Activated naive CD4-positive, alpha-beta T cell treated with anti-CD3 and anti-CD28 coated beads, Interleukin-2, amount 10 ng/mL, durations not matched to agents 7 days and 5 days (primary cell): Measurements from ENCODE around the gene LFNG.

Source experiments
- CTCF ChIA-PET: fragments of 350-600 bp; sonication (Branson Sonifier 250); formaldehyde crosslinking; loops from one replicate; lab custom pipeline; 2021; ENCODE audit warnings: antibody characterized with exemption; lab: Charles Lee
- DNase-seq: peaks from one replicate; pipeline ENCODE4 v3.0.0-alpha.2; 2020
- H3K27ac Mint-ChIP-seq: one replicate; pipeline ENCODE4 v1.8.0; 2021; ENCODE audit warnings: mild to moderate bottlenecking, moderate library complexity, mixed read lengths
- H3K27me3 Mint-ChIP-seq: one replicate; pipeline ENCODE4 v1.8.0; 2021; ENCODE audit warnings: mild to moderate bottlenecking, mixed read lengths
- H3K36me3 Mint-ChIP-seq: one replicate; pipeline ENCODE4 v1.8.0; 2021; ENCODE audit warnings: mixed read lengths
- H3K4me1 Mint-ChIP-seq: one replicate; pipeline ENCODE4 v1.8.0; 2021; ENCODE audit warnings: mixed read lengths
- H3K4me3 Mint-ChIP-seq: one replicate; pipeline ENCODE4 v1.8.0; 2021; ENCODE audit warnings: mild to moderate bottlenecking, moderate library complexity, mixed read lengths
- H3K9me3 Mint-ChIP-seq: one replicate; pipeline ENCODE4 v1.8.0; 2021; ENCODE audit warnings: mixed read lengths

The LFNG gene

GRCh38 chr7:2493205-2494164, 26.1 kb upstream of the LFNG start:
- CTCF ChIA-PET, result no interaction called here
- peaks cover 82% of the 10 kb centered on the region for H3K27me3 Mint-ChIP-seq
- no peak overlapping the region for H3K27ac Mint-ChIP-seq
- no peaks in the 10 kb centered on the region for H3K36me3 Mint-ChIP-seq
- peaks cover 3% of the 10 kb centered on the region for H3K9me3 Mint-ChIP-seq
- no peaks in the 10 kb centered on the region for H3K4me1 Mint-ChIP-seq
- H3K4me3 Mint-ChIP-seq, result no peak overlapping the region
- DNase-seq, result no peak

GRCh38 chr7:2494191-2495130, 25.1 kb upstream of the LFNG start:
- Mint-ChIP-seq H3K4me1 (no peaks in the 10 kb centered on the region), H3K9me3 (peaks cover 3% of the 10 kb centered on the region), H3K36me3 (no peaks in the 10 kb centered on the region), H3K27me3 (peaks cover 82% of the 10 kb centered on the region), H3K4me3 (no peak overlapping the region), H3K27ac (no peak overlapping the region)
- CTCF ChIA-PET, result no interaction called here
- DNase-seq, result no peak

- Mint-ChIP-seq H3K27me3 (peaks cover 85% of the 10 kb centered on the region), H3K4me1 (no peaks in the 10 kb centered on the region), H3K9me3 (peaks cover 3% of the 10 kb centered on the region), H3K4me3 (no peak overlapping the region), H3K36me3 (no peaks in the 10 kb centered on the region), H3K27ac (no peak overlapping the region)
- no peak for DNase-seq
- CTCF ChIA-PET, result no interaction called here
Measured at GRCh38 chr7:2495418-2496299, 23.9 kb upstream of the LFNG start.

- CTCF ChIA-PET, result no interaction called here
- H3K4me1 Mint-ChIP-seq, result no peaks in the 10 kb centered on the region
- no peaks in the 10 kb centered on the region for H3K36me3 Mint-ChIP-seq
- peaks cover 3% of the 10 kb centered on the region for H3K9me3 Mint-ChIP-seq
- peaks cover 82% of the 10 kb centered on the region for H3K27me3 Mint-ChIP-seq
- no peak for DNase-seq
- H3K4me3 Mint-ChIP-seq, result no peak overlapping the region
- H3K27ac Mint-ChIP-seq, result no peak overlapping the region
Measured at GRCh38 chr7:2496375-2496774, 23.2 kb upstream of the LFNG start.

- DNase-seq, result no peak
- no peak overlapping the region for H3K4me3 Mint-ChIP-seq
- H3K36me3 Mint-ChIP-seq, result no peaks in the 10 kb centered on the region
- H3K27me3 Mint-ChIP-seq, result peaks cover 79% of the 10 kb centered on the region
- no peak overlapping the region for H3K27ac Mint-ChIP-seq
- peaks cover 2% of the 10 kb centered on the region for H3K9me3 Mint-ChIP-seq
- no peaks in the 10 kb centered on the region for H3K4me1 Mint-ChIP-seq
- CTCF ChIA-PET, result no interaction called here
Measured at GRCh38 chr7:2497065-2497464, 22.5 kb upstream of the LFNG start.

GRCh38 chr7:2497500-2498336, 21.9 kb upstream of the LFNG start:
- no peak overlapping the region for H3K27ac Mint-ChIP-seq
- no peaks in the 10 kb centered on the region for H3K36me3 Mint-ChIP-seq
- H3K4me1 Mint-ChIP-seq, result no peaks in the 10 kb centered on the region
- no peak for DNase-seq
- CTCF ChIA-PET, result interaction anchor here (1.2 kb wide), 1 partner anchor 29 kb away, joined by 3 read pairs; no protein-coding TSS in a partner anchor
- no peak overlapping the region for H3K4me3 Mint-ChIP-seq
- no peaks in the 10 kb centered on the region for H3K9me3 Mint-ChIP-seq
- H3K27me3 Mint-ChIP-seq, result peaks cover 74% of the 10 kb centered on the region

GRCh38 chr7:2498708-2499107, 20.9 kb upstream of the LFNG start:
- no peak for DNase-seq
- peaks cover 69% of the 10 kb centered on the region for H3K27me3 Mint-ChIP-seq
- H3K9me3 Mint-ChIP-seq, result no peaks in the 10 kb centered on the region
- no peak overlapping the region for H3K27ac Mint-ChIP-seq
- CTCF ChIA-PET, result interaction anchor here (0.8 to 1.6 kb wide), 3 partner anchors 15 to 182 kb away, joined by 3 to 4 read pairs (median 3); no protein-coding TSS in a partner anchor
- H3K36me3 Mint-ChIP-seq, result no peaks in the 10 kb centered on the region
- H3K4me1 Mint-ChIP-seq, result no peaks in the 10 kb centered on the region
- no peak overlapping the region for H3K4me3 Mint-ChIP-seq

GRCh38 chr7:2499181-2499580, 20.4 kb upstream of the LFNG start:
- CTCF ChIA-PET, result interaction anchor here (0.8 to 1.6 kb wide), 2 partner anchors 29 to 182 kb away, joined by 3 to 4 read pairs; no protein-coding TSS in a partner anchor
- Mint-ChIP-seq H3K9me3 (no peaks in the 10 kb centered on the region), H3K4me3 (no peak overlapping the region), H3K27ac (no peak overlapping the region), H3K36me3 (no peaks in the 10 kb centered on the region), H3K27me3 (peaks cover 68% of the 10 kb centered on the region), H3K4me1 (no peaks in the 10 kb centered on the region)
- no peak for DNase-seq

- H3K4me3 Mint-ChIP-seq, result no peak overlapping the region
- peaks cover 64% of the 10 kb centered on the region for H3K27me3 Mint-ChIP-seq
- H3K27ac Mint-ChIP-seq, result no peak overlapping the region
- no peak for DNase-seq
- CTCF ChIA-PET, result interaction anchor here (0.8 to 1.6 kb wide), 2 partner anchors 30 to 181 kb away, joined by 3 to 4 read pairs; no protein-coding TSS in a partner anchor
- no peaks in the 10 kb centered on the region for H3K4me1 Mint-ChIP-seq
- H3K9me3 Mint-ChIP-seq, result no peaks in the 10 kb centered on the region
- no peaks in the 10 kb centered on the region for H3K36me3 Mint-ChIP-seq
Measured at GRCh38 chr7:2499719-2500430, 19.7 kb upstream of the LFNG start.

GRCh38 chr7:2500701-2501100, 18.9 kb upstream of the LFNG start:
- CTCF ChIA-PET, result no interaction called here
- H3K27me3 Mint-ChIP-seq, result peaks cover 57% of the 10 kb centered on the region
- no peak for DNase-seq
- H3K27ac Mint-ChIP-seq, result no peak overlapping the region
- H3K4me3 Mint-ChIP-seq, result no peak overlapping the region
- no peaks in the 10 kb centered on the region for H3K4me1 Mint-ChIP-seq
- no peaks in the 10 kb centered on the region for H3K9me3 Mint-ChIP-seq
- no peaks in the 10 kb centered on the region for H3K36me3 Mint-ChIP-seq

GRCh38 chr7:2501947-2502646, 17.5 kb upstream of the LFNG start:
- peaks cover 5% of the 10 kb centered on the region for H3K4me1 Mint-ChIP-seq
- peaks cover 45% of the 10 kb centered on the region for H3K27me3 Mint-ChIP-seq
- H3K27ac Mint-ChIP-seq, result no peak overlapping the region
- H3K36me3 Mint-ChIP-seq, result no peaks in the 10 kb centered on the region
- CTCF ChIA-PET, result interaction anchor here (0.9 kb wide), 1 partner anchor 50 kb away, joined by 3 read pairs; no protein-coding TSS in a partner anchor
- no peaks in the 10 kb centered on the region for H3K9me3 Mint-ChIP-seq
- H3K4me3 Mint-ChIP-seq, result no peak overlapping the region
- no peak for DNase-seq

- Mint-ChIP-seq H3K27ac (no peak overlapping the region), H3K27me3 (peaks cover 40% of the 10 kb centered on the region), H3K9me3 (no peaks in the 10 kb centered on the region), H3K4me1 (peaks cover 8% of the 10 kb centered on the region), H3K4me3 (no peak overlapping the region), H3K36me3 (no peaks in the 10 kb centered on the region)
- DNase-seq, result no peak
- CTCF ChIA-PET, result no interaction called here
Measured at GRCh38 chr7:2502647-2502966, 17.0 kb upstream of the LFNG start.
